ENCODE results near the gene OS9.
A peak's percentile ranks its signal among the peaks of the same experiment; 100 is the strongest.
"Not testable (repeated sequence)": the region's sequence is repeated elsewhere in the genome, so short reads cannot be mapped to it uniquely, and the experiment has no call there.

Gene OS9

GRCh38 chr12:57693659-57694458, at the start of gene OS9:
Gene OS9 (plus strand): TSS chr12:57694132. CDS start chr12:57694162, 30 bp downstream.
- peak within 1 kb of the TSS; percentile 73 to 88 (median 86) for H3K9ac ChIP-seq (ENCODE audit: low read length in 5 of 5)
- H3K9me3 ChIP-seq (ENCODE audit: control insufficient read depth in 5 of 5, low read length in 5 of 5), result no peaks in the 10 kb centered on the region
- H3K27ac ChIP-seq (ENCODE audit: low read depth, low read length), result peak within 1 kb of the TSS; percentile 70
- peak within 1 kb of the TSS; percentile 95 to 100 (median 100) for H3K4me3 ChIP-seq (ENCODE audit: low read depth in 1 of 5, low read length in 5 of 5)
- peaks cover 14 to 33% (median 29%) of the 10 kb centered on the region in 5 donors for H3K36me3 ChIP-seq (ENCODE audit: control insufficient read depth in 5 of 5, insufficient read depth in 5 of 5, low read length in 5 of 5)
- H3K4me1 ChIP-seq (ENCODE audit: control insufficient read depth in 5 of 5, insufficient read depth in 5 of 5, low read length in 5 of 5), result peaks cover 7 to 19% (median 16%) of the 10 kb centered on the region in 5 donors
- no peaks in the 10 kb centered on the region for H3K27me3 ChIP-seq (ENCODE audit: control insufficient read depth in 5 of 5, insufficient read depth in 4 of 5, low read length in 5 of 5)

GRCh38 chr12:57645990-57646658, 47.8 kb upstream of the OS9 start:
- not testable (repeated sequence) for H3K27ac ChIP-seq (ENCODE audit: low read depth, low read length); H3K27me3 ChIP-seq (ENCODE audit: control insufficient read depth in 5 of 5, insufficient read depth in 4 of 5, low read length in 5 of 5); H3K4me3 ChIP-seq (ENCODE audit: low read depth in 1 of 5, low read length in 5 of 5); H3K9me3 ChIP-seq (ENCODE audit: control insufficient read depth in 5 of 5, low read length in 5 of 5); H3K36me3 ChIP-seq (ENCODE audit: control insufficient read depth in 5 of 5, insufficient read depth in 5 of 5, low read length in 5 of 5); H3K9ac ChIP-seq (ENCODE audit: low read length in 5 of 5); H3K4me1 ChIP-seq (ENCODE audit: control insufficient read depth in 5 of 5, insufficient read depth in 5 of 5, low read length in 5 of 5)

GRCh38 chr12:57646659-57647049, 47.3 kb upstream of the OS9 start:
- not testable (repeated sequence) for H3K4me1 ChIP-seq (ENCODE audit: control insufficient read depth in 5 of 5, insufficient read depth in 5 of 5, low read length in 5 of 5); H3K9me3 ChIP-seq (ENCODE audit: control insufficient read depth in 5 of 5, low read length in 5 of 5)

GRCh38 chr12:57654042-57654441, 39.9 kb upstream of the OS9 start:
- Histone ChIP-seq H3K27ac (ENCODE audit: low read depth, low read length) (no peak overlapping the region), H3K27me3 (ENCODE audit: control insufficient read depth in 5 of 5, insufficient read depth in 4 of 5, low read length in 5 of 5) (no peaks in the 10 kb centered on the region), H3K36me3 (ENCODE audit: control insufficient read depth in 5 of 5, insufficient read depth in 5 of 5, low read length in 5 of 5) (no peaks in the 10 kb centered on the region), H3K9ac (ENCODE audit: low read length in 5 of 5) (no peak overlapping the region), H3K9me3 (ENCODE audit: control insufficient read depth in 5 of 5, low read length in 5 of 5) (no peaks in the 10 kb centered on the region), H3K4me3 (ENCODE audit: low read depth in 1 of 5, low read length in 5 of 5) (no peak overlapping the region), H3K4me1 (ENCODE audit: control insufficient read depth in 5 of 5, insufficient read depth in 5 of 5, low read length in 5 of 5) (peaks cover 0 to 5% (median 2%) of the 10 kb centered on the region in 5 donors)

More at GRCh38 chr12:57646659-57647049, 47.3 kb upstream of the OS9 start:
- not testable (repeated sequence) for H3K4me3 ChIP-seq (ENCODE audit: low read depth in 1 of 5, low read length in 5 of 5); H3K36me3 ChIP-seq (ENCODE audit: control insufficient read depth in 5 of 5, insufficient read depth in 5 of 5, low read length in 5 of 5); H3K27me3 ChIP-seq (ENCODE audit: control insufficient read depth in 5 of 5, insufficient read depth in 4 of 5, low read length in 5 of 5); H3K27ac ChIP-seq (ENCODE audit: low read depth, low read length); H3K9ac ChIP-seq (ENCODE audit: low read length in 5 of 5)

- no peaks in the 10 kb centered on the region for H3K9me3 ChIP-seq (ENCODE audit: control insufficient read depth in 5 of 5, low read length in 5 of 5)
- H3K4me3 ChIP-seq (ENCODE audit: low read depth in 1 of 5, low read length in 5 of 5), result no peak overlapping the region
- no peaks in the 10 kb centered on the region for H3K27me3 ChIP-seq (ENCODE audit: control insufficient read depth in 5 of 5, insufficient read depth in 4 of 5, low read length in 5 of 5)
- H3K27ac ChIP-seq (ENCODE audit: low read depth, low read length), result no peak overlapping the region
- H3K4me1 ChIP-seq (ENCODE audit: control insufficient read depth in 5 of 5, insufficient read depth in 5 of 5, low read length in 5 of 5), result peaks cover 0 to 5% (median 2%) of the 10 kb centered on the region in 5 donors
- H3K9ac ChIP-seq (ENCODE audit: low read length in 5 of 5), result no peak overlapping the region
- H3K36me3 ChIP-seq (ENCODE audit: control insufficient read depth in 5 of 5, insufficient read depth in 5 of 5, low read length in 5 of 5), result no peaks in the 10 kb centered on the region
Measured at GRCh38 chr12:57655541-57656240, 38.2 kb upstream of the OS9 start.

- not testable (repeated sequence) for H3K9ac ChIP-seq (ENCODE audit: low read length in 5 of 5)
Measured at GRCh38 chr12:57656408-57656807, 37.5 kb upstream of the OS9 start.

GRCh38 chr12:57657744-57658143, 36.2 kb upstream of the OS9 start:
- H3K4me1 ChIP-seq (ENCODE audit: control insufficient read depth in 5 of 5, insufficient read depth in 5 of 5, low read length in 5 of 5), result peaks cover 0 to 5% (median 2%) of the 10 kb centered on the region in 5 donors
- H3K36me3 ChIP-seq (ENCODE audit: control insufficient read depth in 5 of 5, insufficient read depth in 5 of 5, low read length in 5 of 5), result no peaks in the 10 kb centered on the region
- H3K27me3 ChIP-seq (ENCODE audit: control insufficient read depth in 5 of 5, insufficient read depth in 4 of 5, low read length in 5 of 5), result no peaks in the 10 kb centered on the region
- no peak overlapping the region for H3K27ac ChIP-seq (ENCODE audit: low read depth, low read length)
- H3K4me3 ChIP-seq (ENCODE audit: low read depth in 1 of 5, low read length in 5 of 5), result no peak overlapping the region
- peaks cover 0 to 4% (median 0%) of the 10 kb centered on the region in 5 donors for H3K9me3 ChIP-seq (ENCODE audit: control insufficient read depth in 5 of 5, low read length in 5 of 5)
- no peak overlapping the region for H3K9ac ChIP-seq (ENCODE audit: low read length in 5 of 5)

More at GRCh38 chr12:57656408-57656807, 37.5 kb upstream of the OS9 start:
- H3K4me3 ChIP-seq (ENCODE audit: low read depth in 1 of 5, low read length in 5 of 5); H3K9me3 ChIP-seq (ENCODE audit: control insufficient read depth in 5 of 5, low read length in 5 of 5); H3K4me1 ChIP-seq (ENCODE audit: control insufficient read depth in 5 of 5, insufficient read depth in 5 of 5, low read length in 5 of 5); H3K27ac ChIP-seq (ENCODE audit: low read depth, low read length); H3K27me3 ChIP-seq (ENCODE audit: control insufficient read depth in 5 of 5, insufficient read depth in 4 of 5, low read length in 5 of 5); H3K36me3 ChIP-seq (ENCODE audit: control insufficient read depth in 5 of 5, insufficient read depth in 5 of 5, low read length in 5 of 5): not testable (repeated sequence)

GRCh38 chr12:57658890-57659289, 35.0 kb upstream of the OS9 start:
- no peak overlapping the region for H3K9ac ChIP-seq (ENCODE audit: low read length in 5 of 5)
- H3K4me3 ChIP-seq (ENCODE audit: low read depth in 1 of 5, low read length in 5 of 5), result no peak overlapping the region
- no peak overlapping the region for H3K27ac ChIP-seq (ENCODE audit: low read depth, low read length)
- no peaks in the 10 kb centered on the region for H3K36me3 ChIP-seq (ENCODE audit: control insufficient read depth in 5 of 5, insufficient read depth in 5 of 5, low read length in 5 of 5)
- H3K4me1 ChIP-seq (ENCODE audit: control insufficient read depth in 5 of 5, insufficient read depth in 5 of 5, low read length in 5 of 5), result peaks cover 0 to 5% (median 2%) of the 10 kb centered on the region in 5 donors
- peaks cover 0 to 4% (median 0%) of the 10 kb centered on the region in 5 donors for H3K9me3 ChIP-seq (ENCODE audit: control insufficient read depth in 5 of 5, low read length in 5 of 5)
- no peaks in the 10 kb centered on the region for H3K27me3 ChIP-seq (ENCODE audit: control insufficient read depth in 5 of 5, insufficient read depth in 4 of 5, low read length in 5 of 5)

GRCh38 chr12:57661376-57661775, 32.6 kb upstream of the OS9 start:
- no peak overlapping the region for H3K4me3 ChIP-seq (ENCODE audit: low read depth in 1 of 5, low read length in 5 of 5)
- H3K27me3 ChIP-seq (ENCODE audit: control insufficient read depth in 5 of 5, insufficient read depth in 4 of 5, low read length in 5 of 5), result no peaks in the 10 kb centered on the region
- no peaks in the 10 kb centered on the region for H3K36me3 ChIP-seq (ENCODE audit: control insufficient read depth in 5 of 5, insufficient read depth in 5 of 5, low read length in 5 of 5)
- no peak overlapping the region for H3K27ac ChIP-seq (ENCODE audit: low read depth, low read length)
- H3K9me3 ChIP-seq (ENCODE audit: control insufficient read depth in 5 of 5, low read length in 5 of 5), result peaks cover 0 to 4% (median 0%) of the 10 kb centered on the region in 5 donors
- H3K4me1 ChIP-seq (ENCODE audit: control insufficient read depth in 5 of 5, insufficient read depth in 5 of 5, low read length in 5 of 5), result peaks cover 0 to 5% (median 2%) of the 10 kb centered on the region in 5 donors
- H3K9ac ChIP-seq (ENCODE audit: low read length in 5 of 5), result no peak overlapping the region
